GM18951 (cell line): ENCODE results near the gene FAM124A.

Experiments
- POLR2A ChIP-seq: IDR thresholded peaks from 4 replicates; pipeline ENCODE4 v1.6.1; 2011; ENCODE audit warnings: mild to moderate bottlenecking; ENCODE audit not compliant: insufficient read length, insufficient read depth; ENCODE audit errors: extremely low read depth
- in situ Hi-C: fragments of 300-500 bp; cut with MboI; formaldehyde crosslinking; loops from one replicate; pipeline ENCODE4 v1.12.0; 2022; ENCODE audit warnings: low sequenced_read_pairs, mixed read lengths, inconsistent platforms; ENCODE audit not compliant: unreplicated experiment

FAM124A gene

GRCh38 chr13:51303882-51304281 is 81.7 kb downstream of the FAM124A start:
- TF ChIP-seq POLR2A, result no peak
- in situ Hi-C loops, result no loop called here

- in situ Hi-C loops, result no loop called here
- TF ChIP-seq POLR2A, result no peak
Measured at GRCh38 chr13:51305271-51305967, 83.2 kb downstream of the FAM124A start.

- in situ Hi-C loops, result no loop called here
- TF ChIP-seq POLR2A, result no peak
Measured at GRCh38 chr13:51308781-51309180, 86.6 kb downstream of the FAM124A start.

GRCh38 chr13:51311231-51311630 is 89.0 kb downstream of the FAM124A start:
- TF ChIP-seq POLR2A, result no peak
- in situ Hi-C loops, result no loop called here

DNA sequence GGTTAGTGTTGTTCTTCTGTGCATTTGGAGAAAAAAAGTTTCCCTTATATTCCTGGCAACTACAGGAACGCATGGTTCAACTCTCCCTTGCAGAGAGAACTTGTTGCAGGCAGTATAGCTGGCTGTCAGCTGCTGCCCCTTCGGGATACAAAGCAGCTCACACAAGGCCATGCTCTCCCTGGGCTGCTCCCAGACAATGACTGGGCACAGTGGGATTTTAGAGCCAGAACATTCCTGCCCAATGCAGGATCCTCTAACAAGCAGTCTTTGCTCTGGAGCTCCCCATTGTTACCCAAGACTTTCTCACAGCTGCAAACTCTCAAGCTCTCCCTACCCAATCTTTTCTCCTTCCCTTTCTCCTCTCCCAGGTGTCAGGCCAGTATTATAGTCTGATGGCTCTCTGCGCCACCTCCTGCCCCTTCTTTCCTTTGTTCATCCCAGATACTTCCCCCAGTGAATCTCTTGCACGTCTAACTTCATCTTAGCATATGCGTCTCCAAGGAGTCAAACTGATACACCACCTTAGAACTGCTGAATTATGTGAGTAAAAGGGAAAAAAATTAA is 89.8 kb downstream of the FAM124A start:
- in situ Hi-C loops, result no loop called here

GRCh38 chr13:51313619-51314018 is 91.4 kb downstream of the FAM124A start:
- no peak for TF ChIP-seq POLR2A
- in situ Hi-C loops, result no loop called here

More for the DNA sequence above, 89.8 kb downstream of the FAM124A start:
- TF ChIP-seq POLR2A, result no peak

- in situ Hi-C loops, result no loop called here
- no peak for TF ChIP-seq POLR2A
Measured at GRCh38 chr13:51317262-51317661, 95.1 kb downstream of the FAM124A start.

DNA sequence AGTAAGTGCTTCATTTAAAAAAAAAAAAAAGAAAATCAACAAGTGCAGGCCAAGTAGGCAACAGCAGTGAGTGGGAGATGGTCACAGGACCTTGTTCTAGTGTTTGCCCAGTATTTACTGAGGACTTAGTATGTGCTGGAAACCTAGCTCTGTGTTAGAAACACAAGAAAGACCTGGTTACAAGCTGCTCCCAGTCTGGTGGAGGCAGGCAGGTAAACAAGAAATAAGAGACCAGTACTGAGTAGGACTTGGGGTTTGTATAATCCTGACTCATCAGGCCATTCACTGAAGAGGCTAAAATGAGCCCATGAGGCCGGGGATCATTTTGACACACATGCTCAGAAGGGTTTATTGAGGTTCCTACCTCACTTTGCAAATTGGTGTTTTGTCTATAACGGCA is 95.8 kb downstream of the FAM124A start:
- no peak for TF ChIP-seq POLR2A
- in situ Hi-C loops, result no loop called here

DNA sequence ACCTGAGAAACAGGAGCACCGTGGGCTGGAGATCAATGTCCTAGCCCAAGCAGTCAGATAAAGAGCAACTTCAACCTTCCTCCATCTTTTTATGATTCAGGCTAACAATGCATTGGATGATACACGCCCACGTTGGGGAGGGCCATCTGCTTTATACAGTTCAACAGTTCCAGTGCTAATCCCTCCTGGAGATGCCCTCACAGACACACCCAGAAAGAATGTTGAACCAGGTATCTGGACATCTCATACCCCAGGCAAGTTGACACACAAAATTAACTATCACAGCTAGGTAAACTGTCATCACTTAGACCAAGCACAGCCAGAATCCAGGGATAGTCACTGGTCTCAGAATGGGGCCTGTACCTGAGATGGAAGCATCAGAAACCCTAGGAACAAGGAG is 96.7 kb downstream of the FAM124A start:
- in situ Hi-C loops, result no loop called here

GRCh38 chr13:51321836-51322235 is 99.6 kb downstream of the FAM124A start:
- no peak for TF ChIP-seq POLR2A
- in situ Hi-C loops, result no loop called here

More for the DNA sequence above, 96.7 kb downstream of the FAM124A start:
- TF ChIP-seq POLR2A, result no peak

DNA sequence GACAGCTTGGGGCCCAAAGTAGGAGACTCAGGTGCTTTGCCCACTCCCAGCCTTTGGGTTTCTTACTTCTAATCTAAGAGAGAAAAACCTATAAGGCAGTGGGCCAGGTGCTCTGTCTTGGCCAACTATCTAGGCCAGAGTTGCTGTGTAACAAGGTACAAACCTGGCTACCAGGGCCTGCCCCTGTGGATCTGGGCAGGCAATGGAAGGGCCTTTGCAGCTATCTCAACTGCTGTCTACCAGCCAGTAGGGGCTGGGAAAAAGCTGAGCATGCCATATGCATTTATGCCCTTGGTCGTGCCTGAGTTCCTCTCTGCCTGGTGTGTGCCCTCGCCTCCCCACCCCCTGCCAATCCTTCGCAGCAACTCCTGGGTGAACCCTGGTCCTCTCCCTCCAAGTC is 100.6 kb downstream of the FAM124A start:
- no peak for TF ChIP-seq POLR2A
- in situ Hi-C loops, result no loop called here

DNA sequence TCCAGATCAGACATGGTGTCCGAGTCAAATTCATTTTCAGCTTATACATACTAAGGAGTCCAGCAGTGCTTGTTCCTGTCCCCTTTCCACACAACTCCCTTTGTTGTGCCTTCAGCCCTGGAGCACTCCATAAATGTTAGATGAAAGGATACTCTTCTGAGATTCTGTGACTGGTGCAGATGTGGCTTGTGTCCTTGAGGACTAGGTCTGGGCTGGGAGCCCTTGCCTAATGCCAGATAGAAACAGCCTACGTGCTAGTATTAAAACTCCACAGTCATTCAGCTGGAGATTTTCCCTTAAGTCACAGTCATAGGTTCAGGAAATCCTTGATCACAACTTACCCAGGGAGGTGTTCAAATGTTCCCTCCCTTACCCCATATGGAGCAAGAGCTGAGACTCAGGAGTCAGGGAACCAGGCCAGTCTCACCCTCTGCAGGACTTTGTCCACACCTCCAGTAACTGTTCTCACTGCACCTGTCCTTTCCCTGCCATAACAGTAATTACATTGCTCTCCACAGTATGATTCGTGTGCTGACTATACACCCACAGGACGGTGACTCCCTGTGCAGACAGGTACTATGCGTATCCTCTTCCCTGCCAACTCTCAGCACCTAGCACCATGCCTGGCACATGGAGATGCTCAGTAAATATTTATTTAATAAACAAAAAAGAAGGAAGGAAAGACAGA is 101.8 kb downstream of the FAM124A start:
- no peak for TF ChIP-seq POLR2A
- in situ Hi-C loops, result no loop called here

GRCh38 chr13:51324714-51325420 is 102.7 kb downstream of the FAM124A start:
- in situ Hi-C loops, result no loop called here
- no peak for TF ChIP-seq POLR2A
